ENCODE measurements around the gene FBXO40. TPM values are rescaled to one million over a fixed set of nuclear protein-coding genes. Genes with fewer than 3 reads are reported as not detected.

Gene FBXO40
- total and polyA plus RNA-seq, 2 of the 8 experiments (the other 6 are each of a cell fraction or from before 2014, with no cell fraction given): 0.03 TPM; not detected in 1

DNA sequence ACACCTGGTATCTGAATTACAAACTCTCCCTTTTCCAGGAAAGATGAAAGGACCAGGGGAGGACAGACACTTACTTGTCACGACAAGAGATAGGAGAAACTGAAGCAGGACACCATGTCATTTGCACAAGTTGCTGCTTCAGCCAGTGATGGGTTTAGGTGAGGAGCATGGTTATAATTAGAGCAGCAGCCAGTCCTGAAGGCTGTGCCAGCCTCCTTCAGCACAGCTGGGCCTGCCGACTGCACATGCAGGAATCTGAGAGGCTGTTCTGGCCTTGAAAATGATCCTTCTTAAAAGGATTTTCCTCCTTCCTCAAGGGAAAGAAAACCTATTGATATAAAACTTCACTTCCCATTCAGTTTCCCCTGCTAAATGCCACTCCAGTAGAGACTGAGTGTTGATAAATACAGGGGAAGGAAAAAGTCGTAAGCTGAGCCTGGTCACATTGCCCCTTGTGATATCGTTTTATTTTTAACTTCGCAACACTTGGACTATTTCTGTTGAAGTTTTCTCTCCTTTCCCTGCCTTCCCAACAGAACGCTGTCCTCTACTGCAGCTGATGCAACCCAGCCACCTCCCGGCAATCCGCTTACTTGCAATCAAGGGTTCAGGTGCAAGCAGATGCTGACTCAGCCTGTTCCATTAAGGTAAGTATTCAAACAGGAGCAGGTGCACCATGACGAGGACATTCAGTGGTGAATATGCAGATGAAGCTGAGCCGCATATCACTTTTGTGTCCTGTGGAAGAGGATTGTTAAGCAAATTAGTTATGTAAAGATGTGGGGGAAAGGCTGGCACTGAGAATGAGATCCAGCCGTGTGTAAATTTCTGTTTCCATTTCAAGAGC lies at the start of gene FBXO40 (continued):
- no peak for TF ChIP-seq SRF (IDR thresholded peaks at IDR 0.05; ENCODE audit: low read depth, low read length)
- TF ChIP-seq HDAC6 (IDR thresholded peaks at IDR 0.05; ENCODE audit: low read depth, low read length): no peak
- TF ChIP-seq, protein P1, sequence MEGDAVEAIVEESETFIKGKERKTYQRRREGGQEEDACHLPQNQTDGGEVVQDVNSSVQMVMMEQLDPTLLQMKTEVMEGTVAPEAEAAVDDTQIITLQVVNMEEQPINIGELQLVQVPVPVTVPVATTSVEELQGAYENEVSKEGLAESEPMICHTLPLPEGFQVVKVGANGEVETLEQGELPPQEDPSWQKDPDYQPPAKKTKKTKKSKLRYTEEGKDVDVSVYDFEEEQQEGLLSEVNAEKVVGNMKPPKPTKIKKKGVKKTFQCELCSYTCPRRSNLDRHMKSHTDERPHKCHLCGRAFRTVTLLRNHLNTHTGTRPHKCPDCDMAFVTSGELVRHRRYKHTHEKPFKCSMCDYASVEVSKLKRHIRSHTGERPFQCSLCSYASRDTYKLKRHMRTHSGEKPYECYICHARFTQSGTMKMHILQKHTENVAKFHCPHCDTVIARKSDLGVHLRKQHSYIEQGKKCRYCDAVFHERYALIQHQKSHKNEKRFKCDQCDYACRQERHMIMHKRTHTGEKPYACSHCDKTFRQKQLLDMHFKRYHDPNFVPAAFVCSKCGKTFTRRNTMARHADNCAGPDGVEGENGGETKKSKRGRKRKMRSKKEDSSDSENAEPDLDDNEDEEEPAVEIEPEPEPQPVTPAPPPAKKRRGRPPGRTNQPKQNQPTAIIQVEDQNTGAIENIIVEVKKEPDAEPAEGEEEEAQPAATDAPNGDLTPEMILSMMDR (IDR thresholded peaks at IDR 0.05; ENCODE audit: control extremely low read depth in 1 of 3, insufficient read depth in 1 of 3, low read depth in 1 of 3, low read length in 3 of 3): peak; percentile 27 to 61 (median 48); a peak in 3 of 4 replicates
- TF ChIP-seq POLR2A (IDR thresholded peaks at IDR 0.05; ENCODE audit: control extremely low read depth in 1 of 2, low read depth in 2 of 2, low read length in 2 of 2): peak; percentile 70 to 83
- no peak for TF ChIP-seq KDM5A (IDR thresholded peaks at IDR 0.05; ENCODE audit: low read length)
- no peak for TF ChIP-seq ASH2L (IDR thresholded peaks at IDR 0.05; ENCODE audit: low read length)
- no peak for TF ChIP-seq CTBP2 (IDR thresholded peaks at IDR 0.05; ENCODE audit: borderline replicate concordance, insufficient read depth, insufficient read length, low read length)
- TF ChIP-seq CHD1 (IDR thresholded peaks at IDR 0.05; ENCODE audit: low read depth, low read length): no peak
- no peak for TF ChIP-seq SUZ12 (IDR thresholded peaks at IDR 0.05; ENCODE audit: low read length)
- TF ChIP-seq TCF12 (IDR thresholded peaks at IDR 0.05; ENCODE audit: low read depth, low read length): peak; percentile 99
- TF ChIP-seq TAF7 (optimal IDR thresholded peaks at IDR 0.05; ENCODE audit: borderline replicate concordance, low read depth, low read length): peak; percentile 19
- no peak for TF ChIP-seq RFX5 (IDR thresholded peaks at IDR 0.05; ENCODE audit: borderline replicate concordance, low read depth, low read length)
- TF ChIP-seq KDM1A (IDR thresholded peaks at IDR 0.05; ENCODE audit: borderline replicate concordance, low read length): no peak; the same call in 1 of the 2 replicates
- peak; percentile 100 for TF ChIP-seq BACH1 (IDR thresholded peaks at IDR 0.05; ENCODE audit: low read length)
- TF ChIP-seq JUN (IDR thresholded peaks at IDR 0.05; ENCODE audit: low read depth, low read length): peak; percentile 60
- no peak for TF ChIP-seq GABPA (IDR thresholded peaks at IDR 0.05; ENCODE audit: borderline replicate concordance, insufficient read depth, low read length)
- TF ChIP-seq RAD21 (IDR thresholded peaks at IDR 0.05 in 1 of 2, conservative IDR thresholded peaks at IDR 0.05 in 1 of 2; ENCODE audit: low read depth in 2 of 2, low read length in 2 of 2): peak; percentile 54 to 77
- TF ChIP-seq TEAD4 (IDR thresholded peaks at IDR 0.05; ENCODE audit: low read depth, low read length): peak; percentile 79
- no peak for TF ChIP-seq CBX8 (IDR thresholded peaks at IDR 0.05; ENCODE audit: borderline replicate concordance, low read depth, low read length)
- no peak for TF ChIP-seq BCL11A (IDR thresholded peaks at IDR 0.05; ENCODE audit: low read depth in 2 of 2, low read length in 2 of 2)
- TF ChIP-seq EGR1 (IDR thresholded peaks at IDR 0.05; ENCODE audit: borderline replicate concordance, low read depth, low read length): no peak
